Neural progenitor cell (in vitro differentiated cells): ENCODE measurements around the gene FRYL.

Source experiments
- EZH2 ChIP-seq: fragments of 200-600 bp; sonication (generic); IDR thresholded peaks from 2 replicates; pipeline ENCODE4 v1.6.1; 2017; ENCODE audit warnings: antibody characterized with exemption, mild to moderate bottlenecking, moderate library complexity
- TF ChIP-seq, protein P1 (sequence below): fragments of 200-600 bp; sonication (generic); IDR thresholded peaks from 2 replicates; pipeline ENCODE4 v1.5.1; 2017; ENCODE audit warnings: antibody characterized with exemption, mild to moderate bottlenecking

DNA sequence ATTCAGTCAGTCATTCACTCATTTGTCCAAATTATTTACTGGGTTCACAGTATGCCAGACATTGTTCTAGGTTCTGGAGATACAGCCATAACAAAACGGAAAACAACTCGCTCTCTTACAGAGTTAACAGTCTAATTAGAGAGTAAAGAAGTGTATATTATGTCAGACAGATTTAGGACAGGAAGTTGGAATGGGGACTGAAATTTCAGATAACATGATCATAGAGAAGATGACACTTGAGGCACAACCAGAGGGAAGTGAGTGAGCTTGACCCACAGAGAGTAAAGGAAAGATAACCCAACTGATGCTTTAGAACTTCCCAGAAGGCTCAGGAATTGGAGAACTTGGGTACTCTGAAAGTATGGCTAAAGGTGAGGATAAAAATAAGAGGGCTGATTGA is 150.6 kb downstream of the FRYL start:
- TF ChIP-seq, protein P1, sequence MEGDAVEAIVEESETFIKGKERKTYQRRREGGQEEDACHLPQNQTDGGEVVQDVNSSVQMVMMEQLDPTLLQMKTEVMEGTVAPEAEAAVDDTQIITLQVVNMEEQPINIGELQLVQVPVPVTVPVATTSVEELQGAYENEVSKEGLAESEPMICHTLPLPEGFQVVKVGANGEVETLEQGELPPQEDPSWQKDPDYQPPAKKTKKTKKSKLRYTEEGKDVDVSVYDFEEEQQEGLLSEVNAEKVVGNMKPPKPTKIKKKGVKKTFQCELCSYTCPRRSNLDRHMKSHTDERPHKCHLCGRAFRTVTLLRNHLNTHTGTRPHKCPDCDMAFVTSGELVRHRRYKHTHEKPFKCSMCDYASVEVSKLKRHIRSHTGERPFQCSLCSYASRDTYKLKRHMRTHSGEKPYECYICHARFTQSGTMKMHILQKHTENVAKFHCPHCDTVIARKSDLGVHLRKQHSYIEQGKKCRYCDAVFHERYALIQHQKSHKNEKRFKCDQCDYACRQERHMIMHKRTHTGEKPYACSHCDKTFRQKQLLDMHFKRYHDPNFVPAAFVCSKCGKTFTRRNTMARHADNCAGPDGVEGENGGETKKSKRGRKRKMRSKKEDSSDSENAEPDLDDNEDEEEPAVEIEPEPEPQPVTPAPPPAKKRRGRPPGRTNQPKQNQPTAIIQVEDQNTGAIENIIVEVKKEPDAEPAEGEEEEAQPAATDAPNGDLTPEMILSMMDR: no peak
- no peak for TF ChIP-seq EZH2
